Stimulated activated CD4-positive, alpha-beta T cell treated with anti-CD3 and anti-CD28 coated beads, Interleukin-12 subunit alpha, Interleukin-12 subunit beta, amount 100 ng/mL, for 4 hours (primary cell): ENCODE measurements around the gene C11orf42.
"Not testable (repeated sequence)": the region's sequence is repeated elsewhere in the genome, so short reads cannot be mapped to it uniquely, and the experiment has no call there.

ENCODE experiments used
- DNase-seq: peaks from one replicate; pipeline ENCODE4 v3.0.0-alpha.2; 2020

C11orf42 gene

DNA sequence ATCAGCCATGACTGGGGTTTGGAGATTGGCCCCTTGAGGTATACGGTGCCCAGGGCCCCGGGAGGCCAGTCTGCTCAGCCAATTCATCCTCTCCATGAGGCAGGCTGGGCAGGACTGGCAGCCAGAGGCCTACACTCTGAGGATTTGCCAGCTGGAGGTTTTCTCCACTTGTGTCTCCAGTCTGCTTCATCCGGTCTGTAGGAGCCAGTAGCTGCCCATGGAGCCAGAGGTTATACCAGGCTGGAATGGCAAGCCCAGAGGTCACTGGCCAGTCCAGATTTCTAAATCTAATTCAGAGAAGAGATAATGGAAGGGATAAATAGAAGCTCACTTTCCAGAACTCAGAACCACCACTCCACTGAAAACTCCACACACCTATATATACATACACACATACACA is 19.1 kb downstream of the C11orf42 start:
- no peak for DNase-seq

DNA sequence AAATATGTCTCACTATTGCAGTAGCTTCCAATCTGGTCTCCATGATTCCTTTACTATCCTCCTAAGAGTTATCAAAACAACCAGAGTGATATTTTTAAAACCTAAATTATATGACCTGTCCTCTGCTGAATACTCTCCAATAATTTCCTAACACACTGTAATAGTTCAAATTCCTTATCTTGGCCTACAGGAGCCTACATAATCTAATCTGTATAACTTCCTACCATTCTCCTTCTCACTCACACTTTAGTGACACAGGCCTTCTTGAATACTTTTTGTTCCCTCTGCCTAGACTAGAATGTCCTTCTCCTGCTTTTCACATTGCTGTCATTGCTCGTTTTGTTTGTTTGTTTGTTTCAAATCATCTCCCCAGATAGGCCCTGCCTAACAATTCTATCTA is 19.7 kb downstream of the C11orf42 start:
- DNase-seq: no peak

DNA sequence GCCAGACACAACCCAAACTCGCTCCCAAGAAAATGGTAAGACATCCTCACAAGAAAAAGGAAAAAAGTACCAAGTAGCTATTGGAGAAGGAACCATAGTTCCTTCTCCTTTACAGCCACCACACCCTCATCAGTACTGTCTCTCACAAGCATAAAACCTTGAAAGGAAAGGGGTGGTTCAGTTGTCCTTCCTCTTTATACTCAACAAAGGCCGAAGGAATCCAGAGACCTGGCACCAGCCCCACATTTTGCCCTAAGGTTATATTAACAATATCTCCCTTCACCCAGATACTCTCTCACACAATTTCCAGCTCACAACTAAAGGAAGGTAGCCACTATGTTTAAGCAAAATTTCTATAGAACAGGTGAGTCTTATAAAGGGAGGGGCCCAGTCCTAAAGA is 20.5 kb downstream of the C11orf42 start:
- DNase-seq: no peak

GRCh38 chr11:6228520-6228919 is 23.2 kb downstream of the C11orf42 start:
- DNase-seq: no peak

- DNase-seq: no peak
Measured at GRCh38 chr11:6229911-6230310, 24.6 kb downstream of the C11orf42 start.

DNA sequence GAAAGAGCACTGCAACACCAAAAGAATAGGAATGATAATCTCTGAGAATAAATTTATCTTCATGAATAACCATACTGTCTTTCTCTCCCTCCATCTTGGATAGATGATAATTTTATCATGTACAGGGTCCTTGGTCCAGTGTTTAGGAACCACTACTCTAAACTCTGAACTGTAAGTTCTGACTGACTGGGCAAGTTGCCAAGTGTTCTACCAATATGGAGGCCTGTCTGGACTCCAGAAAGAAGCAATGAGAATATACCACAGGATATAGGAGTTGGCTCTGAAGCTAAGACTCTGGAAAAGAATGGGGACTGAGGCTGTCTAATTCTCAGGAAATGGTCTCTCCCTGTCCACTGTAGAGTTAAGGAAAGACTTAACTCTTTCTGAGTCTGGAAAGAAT is 27.5 kb downstream of the C11orf42 start:
- DNase-seq: no peak

DNA sequence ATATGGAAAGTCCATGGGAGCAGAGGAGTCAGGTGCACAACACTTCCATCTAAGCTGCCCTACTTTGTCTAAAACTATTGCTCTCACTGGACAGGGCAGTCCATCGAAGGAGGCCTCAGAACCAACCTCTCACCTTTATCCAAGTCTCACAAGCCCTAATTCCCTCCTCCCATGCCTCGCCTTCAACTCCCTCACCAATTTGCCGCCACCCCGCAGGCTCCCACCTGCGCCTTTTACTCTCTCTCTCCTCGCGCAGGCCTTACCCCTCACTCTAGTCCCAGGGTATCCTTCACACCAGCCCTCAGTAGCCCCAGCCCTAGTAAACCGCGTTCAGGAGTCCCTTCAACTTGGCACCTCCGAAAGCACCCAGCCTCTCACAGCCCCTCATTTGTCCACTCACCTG is 28.6 kb downstream of the C11orf42 start:
- no peak for DNase-seq

- DNase-seq: peak; percentile 97
Measured at GRCh38 chr11:6234387-6235107, 29.2 kb downstream of the C11orf42 start, which contains the start of gene FHIP1B. TSS of gene FHIP1B (minus strand) at chr11:6234636. CDS start at chr11:6224516, 10,120 bp downstream.

GRCh38 chr11:6237266-6237665 is 31.9 kb downstream of the C11orf42 start:
- no peak for DNase-seq

DNA sequence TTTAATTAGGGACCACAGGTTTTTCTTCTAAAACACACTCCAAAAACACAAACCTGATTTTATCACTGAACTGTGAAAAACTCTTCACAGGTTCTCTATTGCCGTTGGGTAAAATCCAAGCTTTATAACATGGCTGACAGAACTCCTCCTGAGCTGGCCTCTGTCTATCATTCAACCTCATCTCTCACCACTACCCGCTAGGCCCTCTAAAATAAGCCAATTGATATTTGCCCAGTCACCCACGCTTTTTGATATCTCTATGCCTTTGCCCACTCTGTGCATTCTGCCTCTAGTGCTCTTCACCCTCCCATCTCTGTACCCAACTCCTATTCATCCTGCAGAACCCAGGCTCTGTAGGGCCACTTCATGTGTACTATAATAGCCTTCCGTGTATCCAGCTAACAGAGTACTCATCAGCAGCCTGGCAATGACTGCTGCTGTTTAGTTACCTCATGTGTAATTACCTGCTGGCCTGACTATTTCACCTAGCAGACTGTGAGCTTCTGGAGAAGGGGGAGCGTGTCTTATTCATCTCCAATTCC is 32.5 kb downstream of the C11orf42 start:
- DNase-seq: no peak

- no peak for DNase-seq
Measured at GRCh38 chr11:6238902-6239301, 33.5 kb downstream of the C11orf42 start, which contains the start of gene CNGA4. TSS of gene CNGA4 (plus strand) at chr11:6239089. CDS start at chr11:6239207, 118 bp downstream.

DNA sequence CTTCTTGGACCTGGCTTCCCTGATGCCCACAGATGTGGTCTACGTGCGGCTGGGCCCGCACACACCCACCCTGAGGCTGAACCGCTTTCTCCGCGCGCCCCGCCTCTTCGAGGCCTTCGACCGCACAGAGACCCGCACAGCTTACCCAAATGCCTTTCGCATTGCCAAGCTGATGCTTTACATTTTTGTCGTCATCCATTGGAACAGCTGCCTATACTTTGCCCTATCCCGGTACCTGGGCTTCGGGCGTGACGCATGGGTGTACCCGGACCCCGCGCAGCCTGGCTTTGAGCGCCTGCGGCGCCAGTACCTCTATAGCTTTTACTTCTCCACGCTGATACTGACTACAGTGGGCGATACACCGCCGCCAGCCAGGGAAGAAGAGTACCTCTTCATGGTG is 34.8 kb downstream of the C11orf42 start:
- no peak for DNase-seq

DNA sequence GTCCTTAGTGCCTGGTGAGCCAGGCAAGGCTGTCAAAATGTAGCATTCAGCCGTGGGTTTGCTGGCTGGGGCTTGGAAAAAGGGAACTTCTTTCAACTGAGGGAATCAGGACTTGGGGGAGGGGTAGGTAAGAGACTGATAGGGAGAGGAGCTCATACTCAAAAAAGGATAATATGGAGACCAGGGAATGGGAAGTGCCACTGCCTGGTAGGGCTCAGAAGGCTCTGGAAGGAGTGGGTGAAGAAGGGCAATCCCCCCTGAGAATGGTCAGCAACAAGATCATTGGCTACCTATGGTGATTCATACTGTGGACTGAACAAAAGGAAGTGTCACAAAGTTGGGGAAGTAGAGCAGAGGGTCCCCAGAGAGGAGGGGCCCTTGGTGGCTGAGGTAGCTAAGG is 35.4 kb downstream of the C11orf42 start:
- no peak for DNase-seq

- no peak for DNase-seq
Measured at GRCh38 chr11:6241316-6241715, 36.0 kb downstream of the C11orf42 start.

DNA sequence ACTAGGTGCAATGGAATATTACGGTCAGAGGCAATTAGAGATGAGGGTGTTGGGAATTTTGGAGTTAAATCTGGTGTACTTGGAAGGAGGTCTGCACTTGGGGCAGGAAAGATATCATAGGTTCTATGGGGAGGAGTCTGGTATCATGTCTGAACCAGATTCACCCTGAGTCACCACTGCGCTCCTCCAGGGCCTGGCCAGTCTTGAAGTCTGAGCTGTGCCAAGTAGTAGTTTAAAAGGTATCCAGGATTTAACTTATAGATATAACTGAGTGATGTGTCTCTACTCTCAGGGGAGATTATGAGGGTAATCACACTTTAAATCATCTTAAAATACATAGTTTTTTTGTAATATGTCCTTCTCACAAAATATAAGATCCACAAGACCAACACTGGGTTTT is 40.2 kb downstream of the C11orf42 start:
- DNase-seq: no peak

DNA sequence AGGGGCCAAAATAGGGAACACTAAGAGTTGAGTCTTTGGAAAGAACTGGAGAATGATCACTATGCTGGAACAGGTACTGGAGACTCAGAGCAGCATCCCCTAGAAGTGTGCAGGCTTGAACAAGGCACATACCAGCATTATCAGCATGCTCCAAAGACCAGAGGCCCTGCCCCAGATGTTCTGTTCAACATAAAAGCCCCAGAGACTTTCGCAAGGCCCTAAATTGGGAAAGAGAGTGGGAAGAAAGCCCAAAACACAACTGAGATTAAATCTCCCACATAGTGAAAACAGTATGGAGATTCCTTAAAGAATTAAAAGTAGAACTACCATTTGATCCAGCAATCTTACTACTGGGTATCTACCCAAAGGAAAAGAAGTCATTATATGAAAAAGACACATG is 42.9 kb downstream of the C11orf42 start:
- no peak for DNase-seq

- not testable (repeated sequence) for DNase-seq
Measured at GRCh38 chr11:6248897-6249296, 43.5 kb downstream of the C11orf42 start.

DNA sequence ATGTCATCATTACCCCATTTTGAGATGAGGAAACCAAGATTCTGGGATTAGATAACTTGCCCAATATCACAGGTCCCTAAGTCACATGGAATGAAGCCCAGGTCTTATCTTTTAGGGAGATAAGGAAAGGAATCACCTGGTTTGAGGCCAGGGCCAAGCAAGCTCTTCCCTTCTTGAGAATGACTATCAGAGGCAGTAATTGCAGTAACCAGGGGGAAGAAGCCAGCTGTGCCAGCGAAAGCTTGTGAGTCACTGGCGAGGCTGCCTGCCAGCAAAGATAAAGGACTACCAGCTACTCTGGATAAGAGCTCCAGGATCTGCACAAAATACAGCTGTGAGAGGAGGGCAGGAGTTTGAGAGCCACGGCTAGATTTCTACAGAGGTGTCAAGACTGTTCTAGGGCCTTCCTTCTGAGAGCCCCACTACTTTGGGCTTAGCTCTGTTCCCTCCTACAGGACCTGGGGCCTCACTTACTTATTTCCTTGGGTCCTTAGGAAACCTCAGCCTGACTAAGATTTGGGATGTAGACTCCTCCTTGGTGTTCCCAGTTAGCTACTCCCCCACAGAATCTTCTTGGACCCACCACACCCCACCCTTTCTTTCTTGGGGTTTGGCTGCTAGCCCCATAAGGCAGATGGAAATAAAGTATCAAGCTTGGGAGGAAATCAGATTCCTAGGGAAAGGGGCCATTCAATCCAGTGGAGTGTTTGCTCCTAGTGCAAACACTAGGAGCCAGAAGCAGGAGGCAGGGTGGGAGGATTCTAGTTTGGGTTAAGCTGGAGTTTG is 44.6 kb downstream of the C11orf42 start:
- no peak for DNase-seq

DNA sequence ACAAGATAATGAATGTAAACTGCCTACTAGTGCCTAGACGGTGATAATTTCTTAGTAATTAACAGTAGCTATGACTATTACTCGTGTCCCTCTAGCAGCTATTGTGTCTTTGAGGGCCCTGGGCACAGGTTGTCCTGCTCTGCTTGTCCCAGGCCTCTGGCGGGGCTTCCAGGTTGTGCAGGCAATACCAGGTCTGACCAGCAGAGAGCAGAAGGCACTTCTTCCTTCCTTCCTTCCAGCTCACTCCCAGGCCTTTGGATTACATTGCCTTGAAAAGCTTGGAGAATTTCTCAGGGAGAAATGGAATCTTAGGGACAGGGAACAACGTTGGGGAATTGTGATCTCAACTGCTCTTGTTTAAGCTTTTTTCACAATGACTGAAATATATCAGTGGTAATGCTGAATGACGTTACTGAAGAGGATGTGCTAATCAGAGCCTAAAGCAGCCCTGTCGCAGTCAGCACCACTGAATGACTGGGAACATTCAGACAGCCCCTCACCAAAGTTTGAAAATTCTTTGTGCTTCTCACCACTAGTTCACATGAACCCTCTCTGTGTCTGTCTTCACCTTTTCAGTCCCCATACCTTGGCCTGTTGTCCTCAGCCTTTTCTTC is 45.9 kb downstream of the C11orf42 start:
- peak; percentile 46 for DNase-seq

DNA sequence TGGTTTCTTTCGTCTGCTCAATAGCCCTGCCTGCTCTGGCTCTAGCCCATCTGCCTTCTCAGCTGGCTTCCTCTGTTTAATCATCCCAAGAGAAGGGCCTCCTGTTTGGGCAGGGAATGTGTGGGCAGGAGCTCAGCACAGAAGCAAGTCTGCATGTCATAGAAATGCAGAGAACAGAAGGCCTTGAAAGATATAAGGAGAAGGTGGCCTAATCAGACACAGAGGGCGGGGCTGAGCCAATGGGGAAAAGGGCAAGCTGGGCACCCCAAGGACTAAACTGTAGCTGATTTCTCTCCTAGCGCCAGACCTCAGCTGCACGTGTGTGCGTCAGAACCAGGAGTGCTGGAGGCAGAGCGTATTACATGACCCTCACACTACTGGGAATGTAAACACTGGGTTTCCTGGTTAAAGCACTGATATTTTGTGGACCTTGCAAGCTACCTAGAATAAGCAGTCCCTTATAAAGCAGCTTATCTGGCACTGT is 46.7 kb downstream of the C11orf42 start:
- no peak for DNase-seq

DNA sequence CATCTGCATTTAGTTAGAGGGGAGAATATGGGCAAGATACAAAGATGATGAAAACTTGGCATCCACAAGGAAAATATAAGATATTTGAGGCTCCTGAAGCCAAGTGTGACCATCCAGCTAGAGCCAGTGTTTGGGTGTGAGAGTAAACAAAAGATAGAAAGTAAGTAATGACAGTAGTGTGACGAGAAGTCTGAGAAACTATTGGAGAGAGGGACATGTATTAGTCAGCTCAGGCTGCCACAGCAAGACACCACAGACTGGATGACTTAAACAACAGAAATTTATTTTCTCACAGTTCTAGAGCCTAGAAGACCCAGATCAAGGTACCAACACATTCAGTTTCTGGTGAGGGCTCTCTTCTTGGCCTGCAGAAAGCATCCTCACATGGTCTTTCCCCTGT is 47.8 kb downstream of the C11orf42 start:
- DNase-seq: no peak

- DNase-seq: no peak
Measured at GRCh38 chr11:6258141-6258540, 52.8 kb downstream of the C11orf42 start.

DNA sequence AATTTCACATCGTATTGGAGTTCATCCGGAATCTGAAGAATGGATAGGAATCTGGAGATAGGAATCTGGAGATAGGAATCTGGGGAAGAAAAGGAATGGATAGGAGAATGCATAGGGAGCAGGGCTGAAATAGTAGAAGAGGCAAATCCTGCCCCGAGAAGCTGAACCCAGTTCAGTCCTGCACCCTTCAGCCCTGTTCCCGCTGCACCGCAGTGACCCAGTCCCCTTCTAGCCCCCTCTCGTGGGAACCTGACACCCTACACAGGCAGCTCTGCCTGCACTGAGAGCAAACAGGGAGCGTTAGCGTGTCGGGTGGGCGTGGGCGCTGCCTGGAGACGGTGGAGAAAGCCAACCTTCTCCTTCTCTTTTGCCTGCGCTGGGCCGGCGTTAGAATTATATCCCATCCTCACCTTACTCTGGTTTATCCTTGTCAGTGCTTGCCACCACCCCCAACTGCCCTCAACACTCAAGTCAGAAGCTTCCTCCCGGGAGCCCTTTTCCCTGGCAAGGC is 53.3 kb downstream of the C11orf42 start:
- DNase-seq: no peak
